ENCODE data around the gene F13A1.

- no peak for TF ChIP-seq POLR2A (IDR thresholded peaks at IDR 0.05; ENCODE audit: low read length)
- TF ChIP-seq GATA1 (IDR thresholded peaks at IDR 0.05; ENCODE audit: low read depth, low read length) = no peak
These were observed 120.8 kb downstream of the F13A1 start for GRCh38 chr6:6199678-6200077.
